NCI-H146 (cell line): Measurements from ENCODE around the gene PDZD4.

Source experiments
- DNase-seq: peaks from one replicate; lab custom pipeline; 2025; lab: John Stamatoyannopoulos, UW

Gene PDZD4

GRCh38 chrX:153771415-153772315 is 58.7 kb downstream of the PDZD4 start:
- DNase-seq, result no peak

GRCh38 chrX:153770601-153771414 is 59.5 kb downstream of the PDZD4 start:
- DNase-seq, result no peak

- no peak for DNase-seq
Observed at GRCh38 chrX:153769865-153770600, 60.3 kb downstream of the PDZD4 start.

- no peak for DNase-seq
Observed at GRCh38 chrX:153769158-153769864, 61.0 kb downstream of the PDZD4 start.

GRCh38 chrX:153768311-153769157 is 61.8 kb downstream of the PDZD4 start:
- no peak for DNase-seq

- no peak for DNase-seq
Observed at GRCh38 chrX:153767674-153768055, 62.7 kb downstream of the PDZD4 start.

- DNase-seq, result no peak
Observed at GRCh38 chrX:153766871-153767673, 63.3 kb downstream of the PDZD4 start.

GRCh38 chrX:153766098-153766817 is 64.1 kb downstream of the PDZD4 start:
- DNase-seq, result no peak

- no peak for DNase-seq
Observed at GRCh38 chrX:153765138-153766079, 64.9 kb downstream of the PDZD4 start.

GRCh38 chrX:153764786-153765137 is 65.6 kb downstream of the PDZD4 start:
- DNase-seq, result no peak

GRCh38 chrX:153763989-153764755 is 66.2 kb downstream of the PDZD4 start, which contains the start of gene PLXNB3:
Gene PLXNB3, plus strand, starts transcription at chrX:153764249. Its CDS starts 1,287 bp downstream, at chrX:153765536.
- DNase-seq, result peak; percentile 67

- no peak for DNase-seq
Observed at GRCh38 chrX:153763298-153763932, 66.9 kb downstream of the PDZD4 start.

GRCh38 chrX:153762626-153763173 is 67.6 kb downstream of the PDZD4 start:
- DNase-seq, result no peak

GRCh38 chrX:153761863-153762262 is 68.5 kb downstream of the PDZD4 start:
- no peak for DNase-seq

- DNase-seq, result no peak
Observed at GRCh38 chrX:153755136-153755535, 75.2 kb downstream of the PDZD4 start.
